HepG2 (cell line): ENCODE results near the gene MICAL3. TPM values are rescaled to one million over a fixed set of nuclear protein-coding genes. Genes with fewer than 3 reads are reported as not detected.
A peak's percentile ranks its signal among the peaks of the same experiment; 100 is the strongest.

Experiments used
- KDM1A ChIP-seq: IDR thresholded peaks from 2 replicates; pipeline ENCODE4 v1.6.1; 2016; ENCODE audit warnings: missing compliant biosample characterization
- MYC ChIP-seq: sonication (generic); formaldehyde crosslinking; IDR thresholded peaks from 2 replicates; pipeline ENCODE4 v1.9.0; 2021; ENCODE audit warnings: missing genetic modification reagents, borderline replicate concordance
- NRL ChIP-seq: sonication (generic); formaldehyde crosslinking; IDR thresholded peaks from 2 replicates; pipeline ENCODE4 v1.5.0; 2020; ENCODE audit warnings: missing genetic modification reagents, mild to moderate bottlenecking, moderate library complexity, borderline replicate concordance
- RFX1 ChIP-seq: fragments of 450-650 bp; IDR thresholded peaks from 2 replicates; pipeline ENCODE4 v1.6.1; 2017
- SOX6 ChIP-seq, 2 experiments: fragments of 450-650 bp in 1 of 2; sonication (generic) in 1 of 2; formaldehyde crosslinking in 1 of 2; IDR thresholded peaks; 2 replicates each; pipeline versions ENCODE4 v1.4.0 to v1.6.1; 2017 to 2020; ENCODE audit warnings: antibody characterized with exemption in 1 of 2, mild to moderate bottlenecking in 1 of 2, missing genetic modification reagents in 1 of 2
- ZNF3 ChIP-seq: IDR thresholded peaks from 2 replicates; pipeline ENCODE4 v1.7.0; 2017; ENCODE audit warnings: inconsistent platforms
- ZNF510 ChIP-seq: sonication (generic); formaldehyde crosslinking; IDR thresholded peaks from 2 replicates; pipeline ENCODE4 v1.4.0; 2020; ENCODE audit warnings: low read depth, mild to moderate bottlenecking, missing genetic modification reagents
- ZNF547 ChIP-seq: sonication (generic); formaldehyde crosslinking; IDR thresholded peaks from 2 replicates; pipeline ENCODE4 v1.5.1; 2020; ENCODE audit warnings: mild to moderate bottlenecking, missing genetic modification reagents
- ZNF709 ChIP-seq: sonication (generic); formaldehyde crosslinking; IDR thresholded peaks from 2 replicates; pipeline ENCODE4 v1.5.0; 2020; ENCODE audit warnings: mild to moderate bottlenecking, missing genetic modification reagents
- ZNF792 ChIP-seq: IDR thresholded peaks from 2 replicates; pipeline ENCODE4 v1.6.1; 2016
- polyA plus RNA-seq, 8 experiments: library from polyadenylated mRNA; depleted of rRNA in 3 of 8; stranded (reverse) in 7 of 8; unstranded in 1 of 8; fragments of >200 nt; fragmentation: Illumina TruSeq in 4 of 8; extraction: Trizol in 4 of 8; gene quantifications; 2 replicates each; pipeline versions ENCODE4 v1.2.1 to v1.2.3, GENCODE V29; 2011 to 2016; ENCODE audit warnings: low read depth in 4 of 8, missing spikeins in 1 of 8, mixed read lengths in 1 of 8; ENCODE audit not compliant: insufficient read depth in 1 of 8
- total RNA-seq, 5 experiments: library from RNA; depleted of rRNA; stranded (reverse); fragments of >200 nt; fragmentation: Illumina TruSeq; extraction: Trizol; gene quantifications; 2 replicates each; pipeline ENCODE4 v1.2.3, GENCODE V29; 2016; ENCODE audit warnings: low read depth in 1 of 5
- TF ChIP-seq, protein P1 (sequence below): sonication (generic); formaldehyde crosslinking; IDR thresholded peaks from 2 replicates; pipeline ENCODE4 v1.5.1; 2020; ENCODE audit warnings: missing genetic modification reagents, mild to moderate bottlenecking, borderline replicate concordance
- TF ChIP-seq, protein P2 (sequence below): sonication (generic); formaldehyde crosslinking; IDR thresholded peaks from 2 replicates; pipeline ENCODE4 v1.8.1; 2023; ENCODE audit warnings: mild to moderate bottlenecking, moderate library complexity, missing genetic modification reagents
- TF ChIP-seq, protein P3 (sequence below): sonication (generic); formaldehyde crosslinking; IDR thresholded peaks from 2 replicates; pipeline ENCODE4 v1.4.0; 2020; ENCODE audit warnings: mild to moderate bottlenecking, missing genetic modification reagents
- TF ChIP-seq, protein P4 (sequence below): sonication (generic); formaldehyde crosslinking; IDR thresholded peaks from 2 replicates; pipeline ENCODE4 v1.9.0; 2021; ENCODE audit warnings: mild to moderate bottlenecking, missing genetic modification reagents
- TF ChIP-seq, protein P5 (sequence below): sonication (generic); formaldehyde crosslinking; IDR thresholded peaks from 2 replicates; pipeline ENCODE4 v1.4.0; 2020; ENCODE audit warnings: missing genetic modification reagents

The MICAL3 gene
- total and polyA plus RNA-seq, 2 of the 13 experiments (the other 11 are each of a cell fraction or from before 2014, with no cell fraction given), result 5.3 to 12.5 TPM

DNA sequence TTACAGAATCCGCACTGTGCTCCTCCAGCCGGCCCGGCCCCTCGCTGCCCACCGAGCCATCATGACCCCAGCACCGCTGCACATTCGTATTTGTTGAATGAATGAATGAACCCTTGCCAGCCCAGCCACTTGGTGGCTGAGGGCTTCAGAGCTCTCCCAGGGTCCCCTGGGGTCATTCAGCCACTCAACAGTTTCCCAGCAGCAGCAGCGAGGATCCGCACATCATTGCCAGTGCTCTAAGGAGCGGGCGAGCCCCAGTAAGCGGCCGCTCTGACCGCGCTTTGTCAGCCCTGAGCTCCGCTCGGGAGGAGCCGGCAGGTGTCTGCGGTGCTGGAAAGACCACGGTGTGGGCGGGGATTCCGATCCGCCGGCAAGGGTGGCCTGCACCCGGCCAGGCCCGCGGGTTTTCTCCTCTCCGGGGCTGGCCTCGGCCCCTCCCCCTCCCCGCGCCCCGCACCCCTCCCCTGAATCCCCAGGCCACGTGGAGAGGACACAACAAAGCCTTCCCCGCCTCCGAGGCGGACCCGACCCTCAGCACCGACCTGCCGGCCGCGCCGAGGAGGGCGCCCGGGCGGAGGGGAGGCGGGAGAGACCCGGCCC, 250.7 kb downstream of the MICAL3 start (continued):
- TF ChIP-seq, protein P1, sequence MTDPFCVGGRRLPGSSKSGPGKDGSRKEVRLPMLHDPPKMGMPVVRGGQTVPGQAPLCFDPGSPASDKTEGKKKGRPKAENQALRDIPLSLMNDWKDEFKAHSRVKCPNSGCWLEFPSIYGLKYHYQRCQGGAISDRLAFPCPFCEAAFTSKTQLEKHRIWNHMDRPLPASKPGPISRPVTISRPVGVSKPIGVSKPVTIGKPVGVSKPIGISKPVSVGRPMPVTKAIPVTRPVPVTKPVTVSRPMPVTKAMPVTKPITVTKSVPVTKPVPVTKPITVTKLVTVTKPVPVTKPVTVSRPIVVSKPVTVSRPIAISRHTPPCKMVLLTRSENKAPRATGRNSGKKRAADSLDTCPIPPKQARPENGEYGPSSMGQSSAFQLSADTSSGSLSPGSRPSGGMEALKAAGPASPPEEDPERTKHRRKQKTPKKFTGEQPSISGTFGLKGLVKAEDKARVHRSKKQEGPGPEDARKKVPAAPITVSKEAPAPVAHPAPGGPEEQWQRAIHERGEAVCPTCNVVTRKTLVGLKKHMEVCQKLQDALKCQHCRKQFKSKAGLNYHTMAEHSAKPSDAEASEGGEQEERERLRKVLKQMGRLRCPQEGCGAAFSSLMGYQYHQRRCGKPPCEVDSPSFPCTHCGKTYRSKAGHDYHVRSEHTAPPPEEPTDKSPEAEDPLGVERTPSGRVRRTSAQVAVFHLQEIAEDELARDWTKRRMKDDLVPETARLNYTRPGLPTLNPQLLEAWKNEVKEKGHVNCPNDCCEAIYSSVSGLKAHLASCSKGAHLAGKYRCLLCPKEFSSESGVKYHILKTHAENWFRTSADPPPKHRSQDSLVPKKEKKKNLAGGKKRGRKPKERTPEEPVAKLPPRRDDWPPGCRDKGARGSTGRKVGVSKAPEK (CRISPR knock-in tag), result no peak
- TF ChIP-seq ZNF3 (CRISPR knock-in tag) (peak; percentile 75; the same call in 1 of the 2 replicates), ZNF510 (CRISPR knock-in tag) (no peak), ZNF547 (0 out of 2 replicates have a peak, but pooled peaks have one; percentile 26), MYC (CRISPR knock-in tag) (peak; percentile 84; the same call in 1 of the 2 replicates), SOX6 (IDR thresholded peaks at IDR 0.05) (no peak), SOX6 (CRISPR knock-in tag; IDR thresholded peaks at IDR 0.05) (no peak), RFX1 (no peak), ZNF709 (CRISPR knock-in tag) (0 out of 2 replicates have a peak, but pooled peaks have one; percentile 44), ZNF792 (0 out of 2 replicates have a peak, but pooled peaks have one; percentile 30), KDM1A (CRISPR knock-in tag) (no peak), NRL (CRISPR knock-in tag) (peak; percentile 33; the same call in 1 of the 2 replicates)
- TF ChIP-seq, protein P2, sequence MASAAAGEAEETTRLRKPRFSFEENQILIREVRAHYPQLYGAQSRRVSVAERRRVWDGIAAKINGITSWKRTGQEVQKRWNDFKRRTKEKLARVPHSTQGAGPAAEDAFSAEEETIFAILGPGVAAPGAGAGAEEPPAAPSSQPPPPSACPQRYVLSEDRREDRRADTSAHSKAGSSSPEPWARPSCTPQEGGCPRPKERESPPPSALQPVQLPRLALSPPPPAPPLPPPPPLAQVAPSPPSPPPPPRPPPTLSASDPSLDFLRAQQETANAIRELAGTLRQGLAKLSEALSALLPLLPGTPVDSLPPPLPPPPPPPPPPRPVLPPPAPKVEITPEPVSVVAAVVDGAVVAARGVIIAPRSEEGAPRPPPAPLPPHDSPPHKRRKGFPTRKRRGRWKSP, result 0 out of 2 replicates have a peak, but pooled peaks have one; percentile 38
- TF ChIP-seq, protein P3, sequence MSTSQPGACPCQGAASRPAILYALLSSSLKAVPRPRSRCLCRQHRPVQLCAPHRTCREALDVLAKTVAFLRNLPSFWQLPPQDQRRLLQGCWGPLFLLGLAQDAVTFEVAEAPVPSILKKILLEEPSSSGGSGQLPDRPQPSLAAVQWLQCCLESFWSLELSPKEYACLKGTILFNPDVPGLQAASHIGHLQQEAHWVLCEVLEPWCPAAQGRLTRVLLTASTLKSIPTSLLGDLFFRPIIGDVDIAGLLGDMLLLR (CRISPR knock-in tag), result 0 out of 2 replicates have a peak, but pooled peaks have one; percentile 38
- TF ChIP-seq, protein P4, sequence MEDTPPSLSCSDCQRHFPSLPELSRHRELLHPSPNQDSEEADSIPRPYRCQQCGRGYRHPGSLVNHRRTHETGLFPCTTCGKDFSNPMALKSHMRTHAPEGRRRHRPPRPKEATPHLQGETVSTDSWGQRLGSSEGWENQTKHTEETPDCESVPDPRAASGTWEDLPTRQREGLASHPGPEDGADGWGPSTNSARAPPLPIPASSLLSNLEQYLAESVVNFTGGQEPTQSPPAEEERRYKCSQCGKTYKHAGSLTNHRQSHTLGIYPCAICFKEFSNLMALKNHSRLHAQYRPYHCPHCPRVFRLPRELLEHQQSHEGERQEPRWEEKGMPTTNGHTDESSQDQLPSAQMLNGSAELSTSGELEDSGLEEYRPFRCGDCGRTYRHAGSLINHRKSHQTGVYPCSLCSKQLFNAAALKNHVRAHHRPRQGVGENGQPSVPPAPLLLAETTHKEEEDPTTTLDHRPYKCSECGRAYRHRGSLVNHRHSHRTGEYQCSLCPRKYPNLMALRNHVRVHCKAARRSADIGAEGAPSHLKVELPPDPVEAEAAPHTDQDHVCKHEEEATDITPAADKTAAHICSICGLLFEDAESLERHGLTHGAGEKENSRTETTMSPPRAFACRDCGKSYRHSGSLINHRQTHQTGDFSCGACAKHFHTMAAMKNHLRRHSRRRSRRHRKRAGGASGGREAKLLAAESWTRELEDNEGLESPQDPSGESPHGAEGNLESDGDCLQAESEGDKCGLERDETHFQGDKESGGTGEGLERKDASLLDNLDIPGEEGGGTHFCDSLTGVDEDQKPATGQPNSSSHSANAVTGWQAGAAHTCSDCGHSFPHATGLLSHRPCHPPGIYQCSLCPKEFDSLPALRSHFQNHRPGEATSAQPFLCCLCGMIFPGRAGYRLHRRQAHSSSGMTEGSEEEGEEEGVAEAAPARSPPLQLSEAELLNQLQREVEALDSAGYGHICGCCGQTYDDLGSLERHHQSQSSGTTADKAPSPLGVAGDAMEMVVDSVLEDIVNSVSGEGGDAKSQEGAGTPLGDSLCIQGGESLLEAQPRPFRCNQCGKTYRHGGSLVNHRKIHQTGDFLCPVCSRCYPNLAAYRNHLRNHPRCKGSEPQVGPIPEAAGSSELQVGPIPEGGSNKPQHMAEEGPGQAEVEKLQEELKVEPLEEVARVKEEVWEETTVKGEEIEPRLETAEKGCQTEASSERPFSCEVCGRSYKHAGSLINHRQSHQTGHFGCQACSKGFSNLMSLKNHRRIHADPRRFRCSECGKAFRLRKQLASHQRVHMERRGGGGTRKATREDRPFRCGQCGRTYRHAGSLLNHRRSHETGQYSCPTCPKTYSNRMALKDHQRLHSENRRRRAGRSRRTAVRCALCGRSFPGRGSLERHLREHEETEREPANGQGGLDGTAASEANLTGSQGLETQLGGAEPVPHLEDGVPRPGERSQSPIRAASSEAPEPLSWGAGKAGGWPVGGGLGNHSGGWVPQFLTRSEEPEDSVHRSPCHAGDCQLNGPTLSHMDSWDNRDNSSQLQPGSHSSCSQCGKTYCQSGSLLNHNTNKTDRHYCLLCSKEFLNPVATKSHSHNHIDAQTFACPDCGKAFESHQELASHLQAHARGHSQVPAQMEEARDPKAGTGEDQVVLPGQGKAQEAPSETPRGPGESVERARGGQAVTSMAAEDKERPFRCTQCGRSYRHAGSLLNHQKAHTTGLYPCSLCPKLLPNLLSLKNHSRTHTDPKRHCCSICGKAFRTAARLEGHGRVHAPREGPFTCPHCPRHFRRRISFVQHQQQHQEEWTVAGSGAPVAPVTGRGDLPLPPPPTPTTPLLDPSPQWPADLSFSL, result no peak
- TF ChIP-seq, protein P5, sequence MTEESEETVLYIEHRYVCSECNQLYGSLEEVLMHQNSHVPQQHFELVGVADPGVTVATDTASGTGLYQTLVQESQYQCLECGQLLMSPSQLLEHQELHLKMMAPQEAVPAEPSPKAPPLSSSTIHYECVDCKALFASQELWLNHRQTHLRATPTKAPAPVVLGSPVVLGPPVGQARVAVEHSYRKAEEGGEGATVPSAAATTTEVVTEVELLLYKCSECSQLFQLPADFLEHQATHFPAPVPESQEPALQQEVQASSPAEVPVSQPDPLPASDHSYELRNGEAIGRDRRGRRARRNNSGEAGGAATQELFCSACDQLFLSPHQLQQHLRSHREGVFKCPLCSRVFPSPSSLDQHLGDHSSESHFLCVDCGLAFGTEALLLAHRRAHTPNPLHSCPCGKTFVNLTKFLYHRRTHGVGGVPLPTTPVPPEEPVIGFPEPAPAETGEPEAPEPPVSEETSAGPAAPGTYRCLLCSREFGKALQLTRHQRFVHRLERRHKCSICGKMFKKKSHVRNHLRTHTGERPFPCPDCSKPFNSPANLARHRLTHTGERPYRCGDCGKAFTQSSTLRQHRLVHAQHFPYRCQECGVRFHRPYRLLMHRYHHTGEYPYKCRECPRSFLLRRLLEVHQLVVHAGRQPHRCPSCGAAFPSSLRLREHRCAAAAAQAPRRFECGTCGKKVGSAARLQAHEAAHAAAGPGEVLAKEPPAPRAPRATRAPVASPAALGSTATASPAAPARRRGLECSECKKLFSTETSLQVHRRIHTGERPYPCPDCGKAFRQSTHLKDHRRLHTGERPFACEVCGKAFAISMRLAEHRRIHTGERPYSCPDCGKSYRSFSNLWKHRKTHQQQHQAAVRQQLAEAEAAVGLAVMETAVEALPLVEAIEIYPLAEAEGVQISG, result peak; percentile 11; the same call in 1 of the 2 replicates
